ENCODE measurements around the gene NGDN.
"Not testable (repeated sequence)": the region's sequence is repeated elsewhere in the genome, so short reads cannot be mapped to it uniquely, and the experiment has no call there.

Gene NGDN

GRCh38 chr14:23439107-23439835 is 30.2 kb upstream of the NGDN start:
- no peak for DNase-seq

- no peak for DNase-seq
Measured at GRCh38 chr14:23441076-23441475, 28.4 kb upstream of the NGDN start.

DNA sequence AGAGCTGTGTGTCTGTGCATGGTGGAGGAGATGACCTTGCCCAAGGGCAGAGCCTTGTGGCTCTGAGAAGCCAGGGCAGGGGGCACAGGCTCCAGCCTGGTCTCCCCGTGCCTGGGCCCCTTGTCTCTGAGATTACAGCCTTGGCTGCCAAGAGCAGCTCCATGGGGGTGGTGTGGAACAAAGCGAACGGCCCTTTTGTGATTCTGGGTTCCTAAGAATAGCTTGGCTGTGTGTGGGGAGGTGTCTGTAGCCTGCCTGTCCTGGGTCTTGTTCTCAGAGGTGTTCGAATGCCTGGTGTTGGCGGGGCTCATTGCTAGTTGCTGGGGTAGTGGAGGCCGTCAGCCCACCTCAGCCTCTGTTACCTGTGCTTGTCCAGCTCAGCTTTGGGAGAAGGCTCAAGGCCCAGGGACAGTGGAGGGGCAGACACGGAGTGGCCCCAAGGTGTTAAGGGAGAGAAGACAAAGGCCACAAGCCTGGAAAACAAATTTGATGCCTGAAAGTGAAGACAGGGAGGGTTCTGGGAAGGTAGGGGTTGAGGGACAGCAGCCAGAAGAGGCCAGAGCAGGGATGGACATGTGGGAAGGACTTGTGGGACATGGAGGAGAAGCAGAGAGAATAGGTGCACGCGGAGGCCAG is 26.7 kb upstream of the NGDN start:
- no peak for DNase-seq

DNA sequence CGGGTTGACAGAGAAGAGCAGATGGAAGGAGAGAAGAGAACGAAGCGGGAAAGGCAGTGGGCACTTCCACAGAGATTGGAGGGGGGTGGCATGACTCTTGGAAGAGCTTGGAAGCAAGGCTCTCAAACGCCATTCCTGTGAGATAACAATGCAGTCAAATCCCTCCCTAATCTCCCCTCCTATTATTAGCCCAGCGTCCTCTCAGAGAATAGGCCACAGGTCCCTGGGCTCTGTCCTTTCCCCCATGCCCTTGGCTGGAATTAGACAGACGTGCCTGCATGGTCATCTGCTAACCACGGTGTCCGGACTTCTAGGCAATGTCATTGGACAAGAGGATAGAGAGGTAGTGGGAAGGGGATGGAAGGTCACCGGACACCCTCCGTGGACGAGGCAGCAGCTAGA is 26.1 kb upstream of the NGDN start:
- DNase-seq: no peak

GRCh38 chr14:23443881-23444280 is 25.6 kb upstream of the NGDN start:
- DNase-seq: no peak

GRCh38 chr14:23444314-23444713 is 25.2 kb upstream of the NGDN start:
- DNase-seq: no peak

GRCh38 chr14:23445773-23446172 is 23.7 kb upstream of the NGDN start:
- DNase-seq: no peak

- DNase-seq: no peak
Measured at GRCh38 chr14:23446291-23446851, 23.1 kb upstream of the NGDN start.

DNA sequence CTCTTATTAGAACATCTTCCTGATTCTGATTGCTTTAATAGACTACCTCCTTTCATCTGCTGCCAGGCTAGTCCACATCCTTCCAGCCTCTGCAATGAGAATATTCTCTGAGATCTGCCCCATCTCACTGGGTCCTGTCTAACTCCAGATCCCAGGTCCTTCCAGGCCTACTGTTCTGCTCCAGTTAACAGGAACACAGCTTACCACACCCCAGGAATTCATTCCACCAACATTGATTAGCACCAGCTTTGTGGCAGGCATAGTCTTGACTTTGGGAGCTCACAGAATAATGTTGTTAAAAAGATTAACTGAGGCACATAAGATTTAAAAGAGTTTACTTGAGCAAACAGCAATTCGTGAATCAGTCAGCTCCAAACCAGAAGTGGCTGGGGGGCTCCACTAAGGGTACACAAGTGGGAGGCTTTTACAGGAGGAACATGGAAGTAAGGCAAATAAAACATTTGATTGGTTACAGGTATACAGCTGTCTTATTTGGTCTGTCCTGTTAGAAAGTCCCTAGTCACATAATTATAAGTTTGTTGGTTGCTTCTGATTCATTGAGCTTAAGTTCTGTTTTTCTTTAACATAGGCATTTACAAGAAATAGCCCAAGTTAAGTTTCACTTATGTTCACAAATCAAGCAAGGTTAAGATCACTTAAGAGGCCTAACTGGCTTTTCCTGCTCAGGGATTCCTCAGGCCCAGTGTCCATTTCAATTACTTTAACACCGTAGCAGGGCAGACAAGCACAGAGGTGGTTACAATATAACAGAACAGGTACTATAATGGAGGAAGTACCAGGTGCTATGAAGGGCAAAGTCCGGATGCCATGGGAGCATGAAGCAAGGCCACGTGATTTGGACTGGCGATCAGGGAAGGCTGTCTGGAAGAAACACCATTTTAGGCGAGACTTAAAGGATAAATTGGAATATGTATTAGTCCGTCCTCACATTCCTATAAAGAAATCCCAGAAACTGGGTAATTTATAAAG is 21.8 kb upstream of the NGDN start:
- DNase-seq: no peak

DNA sequence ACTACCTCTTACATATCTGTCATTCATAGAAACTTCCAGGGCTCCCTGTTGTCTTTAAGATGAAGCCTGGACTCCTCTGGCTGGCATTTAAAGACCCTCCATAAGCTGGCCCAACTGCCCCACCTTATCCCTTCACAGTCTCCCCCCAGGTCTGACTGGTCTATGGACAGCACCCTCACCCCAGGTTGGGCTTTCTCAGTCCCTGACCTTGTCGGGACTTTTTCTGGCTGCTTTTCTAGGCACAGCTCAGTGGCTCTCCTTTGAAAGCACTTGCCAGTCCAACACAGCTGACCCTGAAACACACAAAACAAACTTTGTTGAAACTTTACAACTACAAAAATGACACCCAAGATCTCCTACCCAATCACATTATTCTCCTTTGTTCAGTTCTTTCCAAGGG is 20.2 kb upstream of the NGDN start:
- DNase-seq: no peak

- no peak for DNase-seq
Measured at GRCh38 chr14:23450379-23450778, 19.1 kb upstream of the NGDN start.

DNA sequence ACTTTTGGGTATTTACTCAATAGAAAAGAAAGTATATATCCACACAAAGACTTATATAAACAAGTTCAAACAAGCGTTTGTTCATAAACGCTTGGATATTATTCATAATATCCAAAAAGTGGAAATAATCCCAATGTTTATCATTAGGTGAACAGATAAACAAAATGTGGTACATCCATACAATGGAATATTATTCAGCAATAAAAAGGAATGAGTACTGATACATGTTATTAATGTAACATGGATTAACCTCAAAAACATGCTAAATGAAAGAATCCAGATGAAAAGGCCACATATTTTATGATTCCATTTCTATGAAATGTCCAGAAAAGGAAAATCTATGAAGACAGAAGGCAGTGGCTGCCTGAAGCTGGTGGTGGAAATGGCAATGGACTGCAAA is 17.3 kb upstream of the NGDN start:
- DNase-seq: no peak

DNA sequence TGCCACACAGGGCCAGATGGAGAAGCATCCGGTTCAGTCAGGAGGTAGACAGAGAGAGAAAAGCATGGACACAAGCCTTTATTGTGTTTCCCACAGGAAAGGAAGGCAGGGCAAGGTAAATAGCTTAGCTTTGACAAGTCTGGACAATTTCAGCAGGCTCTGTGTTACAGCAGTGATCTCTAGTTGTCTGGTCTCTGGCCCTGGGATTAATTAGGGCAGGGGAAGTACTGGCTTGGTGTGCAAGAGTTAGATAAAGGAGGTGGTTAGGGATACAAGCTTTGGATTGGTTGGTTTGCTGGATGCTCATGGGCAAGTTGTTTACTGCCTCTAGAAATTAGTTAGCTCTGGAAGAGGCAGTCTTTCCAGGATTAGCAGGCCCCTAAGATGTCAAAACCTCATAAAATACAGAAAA is 15.1 kb upstream of the NGDN start:
- no peak for DNase-seq

DNA sequence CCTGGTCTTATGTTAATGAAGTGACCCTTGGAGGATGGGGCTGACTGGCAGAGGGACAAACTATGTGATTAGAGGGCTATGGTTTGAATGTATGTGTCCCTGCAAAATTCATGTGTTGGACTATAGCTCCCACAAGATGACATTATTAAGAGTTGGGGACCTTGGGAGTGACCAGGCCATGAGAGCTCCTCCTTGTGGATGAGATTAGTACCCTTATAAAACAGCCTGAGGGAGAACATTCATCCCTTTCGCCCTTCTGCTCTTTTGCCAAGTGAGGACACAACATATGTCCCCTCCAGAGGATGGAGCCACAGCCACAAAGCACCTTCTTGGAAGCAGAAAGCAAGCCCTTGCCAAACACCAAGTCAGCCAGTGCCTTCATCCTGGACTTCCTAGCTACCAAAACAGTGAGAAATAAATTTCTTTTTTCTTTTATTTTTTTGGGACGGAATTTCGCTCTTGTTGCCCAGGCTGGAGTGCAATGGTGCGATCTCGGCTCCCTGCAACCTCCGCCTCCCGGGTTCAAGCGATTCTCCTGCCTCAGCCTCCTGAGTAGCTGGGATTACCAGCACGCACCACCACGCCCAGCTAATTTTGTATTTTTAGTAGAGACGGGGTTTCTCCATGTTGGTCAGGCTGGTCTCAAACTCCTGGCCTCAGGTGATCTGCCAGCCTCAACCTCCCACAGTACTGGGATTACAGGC is 12.5 kb upstream of the NGDN start:
- DNase-seq: not testable (repeated sequence)

GRCh38 chr14:23457587-23458445 is 11.7 kb upstream of the NGDN start:
- DNase-seq: no peak

- no peak for DNase-seq
Measured at GRCh38 chr14:23460960-23461359, 8.5 kb upstream of the NGDN start.

DNA sequence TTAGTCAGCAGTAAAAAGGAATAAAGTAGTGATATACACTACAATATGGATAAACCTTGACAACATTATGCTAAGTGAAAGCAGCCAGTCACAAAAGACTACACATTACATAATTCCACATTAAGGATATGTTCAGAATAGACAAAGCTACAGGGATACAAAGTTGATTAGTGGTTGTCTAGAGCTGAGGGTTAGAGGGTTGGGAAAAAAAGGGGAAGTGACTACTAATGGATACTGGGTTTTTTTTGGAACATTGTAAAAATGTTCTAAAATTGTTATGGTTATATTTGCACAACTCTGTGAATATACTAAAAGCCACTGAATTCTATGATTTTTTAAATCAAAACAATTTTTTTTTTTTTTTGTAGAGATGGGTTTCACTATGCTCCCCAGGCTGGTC is 4.8 kb upstream of the NGDN start:
- no peak for DNase-seq

- DNase-seq: no peak
Measured at GRCh38 chr14:23465261-23465660, 4.2 kb upstream of the NGDN start.

GRCh38 chr14:23468704-23469126 is 788 bp upstream of the NGDN start:
- DNase-seq: no peak

- DNase-seq: no peak
Measured at GRCh38 chr14:23469906-23470403, 452 bp downstream of the NGDN start.

DNA sequence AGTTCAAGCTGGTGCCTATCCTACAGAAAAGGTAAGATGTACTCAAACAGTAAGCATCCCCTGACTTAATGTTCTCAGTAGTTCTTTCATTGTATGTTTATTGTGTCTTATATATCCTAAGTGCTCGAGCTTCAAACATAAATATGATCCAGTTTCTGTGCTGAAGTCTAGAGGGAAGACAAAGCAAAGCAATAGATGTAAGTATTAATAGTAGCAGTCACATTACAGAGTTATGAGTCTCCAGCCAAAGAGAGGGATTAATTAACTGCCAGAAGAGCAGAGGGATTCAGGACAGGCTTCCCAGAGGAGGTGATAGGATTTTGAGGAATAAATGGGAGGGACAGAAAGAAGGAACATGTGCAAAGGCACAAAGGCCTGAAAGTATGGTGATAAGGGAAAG is 1.4 kb downstream of the NGDN start:
- no peak for DNase-seq
